Cardiac fibroblast (primary cell): ENCODE data around the gene SARS1.

Source experiments
- DNase-seq, 2 donors: peaks; one replicate each; pipeline versions ENCODE4 v3.0.0 to v3.0.0-alpha.2; 2010; ENCODE audit warnings: low read depth in 2 of 2
- H3K4me3 ChIP-seq, 2 donors: replicated peaks in 1 of 2; 1 replicate in 1 of 2; 2 replicates in 1 of 2; pipeline ENCODE4 v1.5.1; 2011; ENCODE audit warnings: low read depth in 2 of 2, low read length in 2 of 2, mild to moderate bottlenecking in 2 of 2, moderate library complexity in 1 of 2
- TF ChIP-seq, protein P1 (sequence below): IDR thresholded peaks from one replicate; pipeline ENCODE4 v1.5.1; 2011; ENCODE audit warnings: low read depth, mild to moderate bottlenecking, low read length, inconsistent platforms

The SARS1 gene

DNA sequence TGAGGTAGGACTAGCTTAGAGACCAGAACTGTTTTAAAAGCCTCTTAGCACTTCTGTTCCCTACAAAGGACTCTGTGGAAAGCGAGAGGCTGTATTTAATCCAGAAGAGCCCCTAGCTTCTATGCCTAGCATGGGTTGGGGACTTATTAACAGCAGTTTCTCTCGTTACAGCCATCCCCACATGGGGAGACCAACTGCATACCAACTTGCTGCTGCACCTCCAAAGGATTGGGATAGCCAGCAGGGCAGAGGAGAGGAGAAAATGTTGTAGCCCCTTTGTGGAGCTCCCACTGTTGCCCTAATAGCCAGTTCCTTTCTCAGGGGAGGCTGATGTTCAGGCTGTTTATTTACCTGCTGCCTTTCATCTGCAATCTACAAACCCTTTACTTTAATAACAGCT lies 24.7 kb downstream of the SARS1 start:
- TF ChIP-seq, protein P1, sequence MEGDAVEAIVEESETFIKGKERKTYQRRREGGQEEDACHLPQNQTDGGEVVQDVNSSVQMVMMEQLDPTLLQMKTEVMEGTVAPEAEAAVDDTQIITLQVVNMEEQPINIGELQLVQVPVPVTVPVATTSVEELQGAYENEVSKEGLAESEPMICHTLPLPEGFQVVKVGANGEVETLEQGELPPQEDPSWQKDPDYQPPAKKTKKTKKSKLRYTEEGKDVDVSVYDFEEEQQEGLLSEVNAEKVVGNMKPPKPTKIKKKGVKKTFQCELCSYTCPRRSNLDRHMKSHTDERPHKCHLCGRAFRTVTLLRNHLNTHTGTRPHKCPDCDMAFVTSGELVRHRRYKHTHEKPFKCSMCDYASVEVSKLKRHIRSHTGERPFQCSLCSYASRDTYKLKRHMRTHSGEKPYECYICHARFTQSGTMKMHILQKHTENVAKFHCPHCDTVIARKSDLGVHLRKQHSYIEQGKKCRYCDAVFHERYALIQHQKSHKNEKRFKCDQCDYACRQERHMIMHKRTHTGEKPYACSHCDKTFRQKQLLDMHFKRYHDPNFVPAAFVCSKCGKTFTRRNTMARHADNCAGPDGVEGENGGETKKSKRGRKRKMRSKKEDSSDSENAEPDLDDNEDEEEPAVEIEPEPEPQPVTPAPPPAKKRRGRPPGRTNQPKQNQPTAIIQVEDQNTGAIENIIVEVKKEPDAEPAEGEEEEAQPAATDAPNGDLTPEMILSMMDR, result no peak
- no peak overlapping the region for H3K4me3 ChIP-seq
- DNase-seq, result no peak

DNA sequence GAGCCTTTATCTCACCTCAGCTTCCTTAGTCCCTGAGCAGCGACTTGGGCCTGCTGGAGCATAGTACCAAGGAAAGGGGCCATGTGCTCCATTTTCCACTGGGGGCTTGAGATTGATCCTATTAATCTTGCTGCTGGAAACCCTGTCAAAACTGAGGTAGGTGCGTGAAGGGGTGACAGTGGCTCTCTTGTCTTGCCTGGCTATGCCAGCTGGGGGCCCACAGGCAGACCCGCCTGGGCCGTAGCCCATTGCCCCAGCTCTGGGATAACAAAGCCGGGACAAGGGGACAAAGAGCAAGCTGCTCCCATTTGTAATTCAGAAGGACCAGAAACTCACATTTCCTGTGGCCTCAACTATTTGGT lies 25.3 kb downstream of the SARS1 start:
- TF ChIP-seq, protein P1, result no peak
- no peak overlapping the region for H3K4me3 ChIP-seq
- DNase-seq, result no peak

DNA sequence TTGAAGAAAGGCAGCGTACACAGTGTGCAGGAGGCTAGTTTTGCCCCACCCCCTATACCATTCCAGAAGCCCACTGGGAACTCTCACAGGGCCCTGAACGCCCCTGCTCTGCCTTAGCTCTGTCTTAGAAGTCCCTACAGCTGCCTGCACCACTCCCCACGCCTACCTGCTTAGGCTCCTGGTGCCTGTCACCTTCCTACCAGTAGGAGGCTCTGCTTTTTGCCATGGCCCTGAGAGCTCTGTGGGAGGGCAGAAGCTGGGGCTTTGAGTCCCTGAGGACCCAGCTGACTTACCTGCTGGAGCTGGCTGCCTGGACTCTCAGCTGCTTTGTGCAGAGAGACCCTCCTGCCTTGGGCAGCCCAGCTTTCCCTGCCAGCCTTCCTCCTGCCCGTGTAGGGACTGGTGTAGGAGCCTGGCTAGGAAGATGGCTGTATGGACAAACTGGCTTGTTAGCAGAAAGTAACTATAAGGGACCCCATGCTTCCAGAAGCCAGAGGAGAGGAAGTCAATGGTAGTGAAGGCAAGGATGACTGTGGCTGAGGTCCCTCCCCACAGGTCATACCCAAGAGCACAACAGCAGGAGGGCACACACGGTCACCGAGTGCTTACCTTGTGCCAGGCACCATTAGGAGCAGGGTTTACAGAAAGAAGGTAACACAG lies 25.8 kb downstream of the SARS1 start:
- peak; percentile 43 to 51 for DNase-seq
- TF ChIP-seq, protein P1, result peak; percentile 69

DNA sequence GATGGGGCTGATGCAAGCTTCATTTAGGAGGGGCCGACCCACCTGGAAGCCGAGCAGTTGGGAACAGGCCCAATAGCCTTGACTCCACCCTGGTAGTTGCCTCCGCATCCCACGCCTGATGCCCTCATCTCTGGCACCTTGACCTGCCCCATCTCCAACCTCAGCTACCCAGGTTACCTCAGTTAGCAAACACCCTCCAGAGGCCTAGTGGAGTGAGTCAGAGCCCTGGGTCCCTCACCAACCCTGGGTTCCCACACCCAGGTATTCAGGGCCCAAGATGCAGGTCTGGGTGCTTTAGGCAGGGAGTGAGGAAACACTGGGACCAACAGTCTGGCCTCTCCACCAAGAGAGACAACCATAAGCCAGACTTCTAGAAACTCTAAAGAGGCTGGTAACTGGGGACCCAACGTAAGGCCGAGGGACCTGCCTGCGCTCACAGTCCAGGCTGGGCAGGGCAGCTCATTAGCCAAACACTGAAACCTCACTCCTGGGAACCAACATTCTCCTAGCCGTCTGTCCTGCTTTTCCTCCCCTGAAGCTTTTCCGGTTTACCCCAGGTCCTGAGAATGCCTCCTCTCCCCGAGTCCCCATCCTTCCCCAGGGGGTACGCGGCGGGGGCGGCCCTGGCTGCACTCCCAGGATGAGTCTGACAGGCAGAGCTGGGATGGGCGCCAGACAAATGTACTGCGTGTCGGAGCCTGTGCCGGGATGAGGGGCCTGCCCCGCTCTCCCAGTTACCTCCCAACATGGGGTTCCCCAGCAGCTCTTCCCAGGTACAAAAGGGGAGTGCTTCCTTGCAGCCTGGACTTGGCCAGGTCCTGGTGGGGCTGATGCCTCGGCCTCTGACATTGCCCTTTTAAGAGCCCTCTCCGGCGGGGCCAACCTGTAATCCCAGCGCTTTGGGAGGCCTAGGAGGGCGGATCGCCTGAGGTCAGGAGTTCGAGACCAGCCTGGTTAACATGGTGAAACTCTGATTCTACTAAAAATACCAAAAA lies 26.7 kb downstream of the SARS1 start:
- peak; percentile 71 to 72 for DNase-seq
- no peak overlapping the region for H3K4me3 ChIP-seq
- TF ChIP-seq, protein P1, result no peak

More for the DNA sequence above, 25.8 kb downstream of the SARS1 start:
- no peak overlapping the region for H3K4me3 ChIP-seq

DNA sequence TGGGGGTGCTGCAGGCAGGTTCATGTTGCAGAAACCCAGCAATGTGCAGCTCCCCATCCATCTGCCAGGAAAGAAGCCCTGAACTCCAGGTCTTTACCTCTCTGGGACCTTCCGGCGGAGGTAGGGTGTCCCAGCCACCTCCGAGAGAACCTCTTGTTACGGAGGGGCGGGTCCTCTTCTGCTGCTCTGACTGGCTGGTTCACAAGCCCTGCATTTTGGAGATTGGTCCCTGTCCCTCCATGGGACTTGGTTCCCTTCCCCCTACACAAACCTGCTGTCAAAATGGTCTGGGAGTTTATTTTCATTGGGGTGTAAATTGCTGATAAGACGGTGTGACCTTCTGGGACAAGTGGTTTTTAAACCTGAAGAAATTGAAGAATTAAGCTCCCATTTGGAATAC lies 27.6 kb downstream of the SARS1 start:
- TF ChIP-seq, protein P1, result no peak
- no peak overlapping the region for H3K4me3 ChIP-seq
- no peak for DNase-seq

DNA sequence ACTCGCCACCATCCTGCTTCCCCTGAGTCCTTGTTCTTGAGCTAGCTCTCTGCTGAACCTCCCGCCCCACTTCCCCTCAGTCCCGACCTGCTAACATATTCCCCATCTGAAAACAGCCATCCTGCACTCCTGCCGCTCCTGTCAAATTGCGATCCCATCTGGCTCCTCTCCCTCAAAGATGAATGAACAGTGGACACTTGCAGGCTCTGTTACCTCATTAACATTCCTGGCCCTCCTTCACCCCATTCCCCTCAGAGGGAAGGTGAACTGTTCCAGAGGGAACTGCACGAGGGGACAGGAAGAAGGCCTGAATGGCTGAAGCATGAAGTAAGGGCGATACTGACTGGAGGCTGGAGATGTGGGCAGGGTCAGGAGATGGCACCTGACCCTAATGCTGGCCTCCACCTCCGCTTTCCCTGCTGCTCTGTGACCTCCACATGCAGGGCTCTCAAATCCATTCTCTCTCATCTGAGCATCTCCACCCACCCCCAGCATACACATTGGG lies 28.2 kb downstream of the SARS1 start:
- peak in 1 of 2 donors; percentile 4 for DNase-seq
- TF ChIP-seq, protein P1, result no peak

More for the DNA sequence above, 28.2 kb downstream of the SARS1 start:
- H3K4me3 ChIP-seq, result no peak overlapping the region
